Skin epidermis (tissue), 12 donors: Measurements from ENCODE around the gene CAPZB.
"Not testable (repeated sequence)": the region's sequence is repeated elsewhere in the genome, so short reads cannot be mapped to it uniquely, and the experiment has no call there.

Source experiments
- H3K27ac ChIP-seq, 21 experiments: fragments of 200-600 bp; sonication (generic) in 11 of 21; one replicate each; pipeline ENCODE4 v1.5.0; 2020; ENCODE audit warnings: mild to moderate bottlenecking in 3 of 21, inconsistent platforms in 2 of 21, moderate library complexity in 2 of 21
- H3K4me3 ChIP-seq, 7 experiments: fragments of 200-600 bp; sonication (generic) in 2 of 7; one replicate each; pipeline ENCODE4 v1.5.0; 2020; ENCODE audit warnings: inconsistent platforms in 2 of 7, mild to moderate bottlenecking in 2 of 7, moderate library complexity in 1 of 7

Gene CAPZB

DNA sequence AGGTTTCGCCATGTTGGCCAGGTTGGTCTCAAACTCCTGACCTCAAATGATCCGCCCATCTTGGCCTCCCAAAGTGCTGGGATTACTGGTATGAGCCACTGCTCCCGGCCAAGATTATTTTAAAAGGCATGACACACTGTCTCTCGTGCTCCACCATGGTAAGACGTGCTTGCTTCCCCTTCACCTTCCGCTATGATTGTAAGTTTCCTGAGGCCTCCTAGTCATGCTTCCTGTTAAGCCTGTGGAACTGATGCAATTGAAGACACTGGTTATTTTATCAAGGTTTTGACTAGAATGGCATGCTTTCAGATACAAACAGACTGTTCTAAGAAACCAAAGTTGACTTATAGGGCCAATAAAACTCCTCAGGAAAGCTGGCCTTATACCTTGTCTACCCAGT, 16.9 kb upstream of the CAPZB start:
- H3K27ac ChIP-seq: not testable (repeated sequence)

DNA sequence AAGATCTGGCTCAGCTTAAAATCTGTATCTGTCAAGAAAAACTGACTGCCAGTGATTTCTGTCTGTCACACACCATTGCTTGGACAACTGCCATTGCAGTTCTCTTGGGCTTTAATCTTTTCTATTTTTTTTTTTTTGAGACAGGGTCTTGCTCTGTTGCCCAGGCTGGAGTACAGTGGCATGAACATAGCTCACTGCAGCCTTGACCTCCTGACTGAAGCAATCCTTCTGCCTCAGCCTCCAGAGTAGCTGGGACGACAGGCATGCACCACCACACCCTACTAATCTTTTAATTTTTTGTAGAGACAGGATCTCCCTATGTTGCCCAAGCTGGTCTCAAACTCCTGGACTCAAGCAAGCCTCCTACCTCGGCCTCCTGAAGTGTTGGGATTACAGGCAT, 14.5 kb upstream of the CAPZB start:
- H3K27ac ChIP-seq, H3K4me3 ChIP-seq: not testable (repeated sequence)

More for the DNA sequence above, 16.9 kb upstream of the CAPZB start:
- H3K4me3 ChIP-seq: not testable (repeated sequence)

DNA sequence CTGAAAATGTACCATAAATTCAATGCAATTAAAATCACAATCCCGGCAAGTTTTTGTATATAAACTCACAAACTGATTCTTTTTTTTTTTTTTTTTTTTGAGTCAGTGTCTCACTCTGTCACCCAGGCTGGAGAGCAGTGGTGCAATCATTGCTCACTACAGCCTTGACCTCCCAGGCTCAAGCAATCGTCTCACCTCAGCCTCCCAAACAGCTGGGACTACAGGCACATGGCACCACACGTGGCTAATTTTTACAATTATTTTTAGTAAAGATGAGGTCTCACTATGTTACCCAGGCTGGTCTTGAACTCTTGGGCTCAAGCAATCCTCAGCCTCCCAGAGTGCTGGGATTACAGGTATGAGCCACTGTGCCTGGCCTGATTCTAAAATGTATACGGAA, 12.1 kb upstream of the CAPZB start:
- H3K4me3 ChIP-seq, H3K27ac ChIP-seq: not testable (repeated sequence)

DNA sequence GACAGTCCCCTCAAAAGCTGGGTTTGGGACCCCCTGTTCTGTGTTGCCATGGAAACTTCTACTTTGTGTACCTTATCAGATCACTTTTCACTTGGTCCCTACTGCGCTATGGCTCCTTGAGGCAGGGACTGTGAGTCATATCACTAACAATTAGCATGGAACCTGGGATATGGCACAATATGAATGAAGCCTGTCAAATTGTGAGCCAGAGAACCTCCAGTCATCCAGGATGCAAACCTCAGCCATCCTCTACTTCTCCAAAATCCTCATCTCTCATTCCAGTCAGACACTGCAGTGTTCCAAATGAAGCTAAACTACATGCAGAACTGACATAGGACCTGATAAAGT, 11.2 kb upstream of the CAPZB start:
- peak overlapping the region in 12 of 21 experiments; percentile 1 to 80 (median 60) for H3K27ac ChIP-seq

DNA sequence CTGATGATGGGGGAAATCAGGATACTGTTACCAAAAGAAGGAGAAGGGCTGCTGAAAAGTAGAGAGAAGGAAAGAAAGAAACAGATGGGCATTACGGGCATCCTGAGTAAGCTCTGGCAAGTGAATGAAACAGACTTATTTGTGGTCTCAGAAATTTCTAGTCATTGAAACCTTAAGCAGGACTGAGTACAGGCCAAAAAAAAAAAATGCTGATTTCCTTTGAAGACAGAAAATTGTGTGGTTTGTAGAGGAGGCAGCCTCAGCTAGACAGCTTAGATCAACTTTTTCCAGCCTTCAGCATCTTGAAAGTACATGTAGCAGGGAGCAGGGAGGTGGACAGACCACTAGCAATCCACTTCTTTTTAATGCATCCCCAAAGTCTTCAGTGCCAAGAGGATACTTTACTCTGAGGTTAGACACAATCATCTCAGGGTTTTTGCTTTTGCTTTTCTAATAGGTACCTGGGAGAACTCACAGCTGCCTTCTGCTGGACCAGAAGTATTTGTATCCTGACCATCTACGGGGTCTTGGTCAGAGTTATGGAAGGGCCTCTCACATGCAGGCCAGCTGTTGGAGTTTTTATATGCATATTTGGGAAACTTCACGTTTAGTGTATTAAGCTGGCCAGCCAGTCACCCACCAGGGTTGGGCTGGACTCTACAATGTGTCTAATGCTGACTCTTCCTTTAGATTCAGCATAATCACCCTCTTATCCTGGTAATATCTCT, 10.6 kb upstream of the CAPZB start:
- peak overlapping the region in 19 of 21 experiments; percentile 1 to 80 (median 43) for H3K27ac ChIP-seq
- H3K4me3 ChIP-seq: no peak overlapping the region

More for the DNA sequence above, 11.2 kb upstream of the CAPZB start:
- H3K4me3 ChIP-seq: no peak overlapping the region

DNA sequence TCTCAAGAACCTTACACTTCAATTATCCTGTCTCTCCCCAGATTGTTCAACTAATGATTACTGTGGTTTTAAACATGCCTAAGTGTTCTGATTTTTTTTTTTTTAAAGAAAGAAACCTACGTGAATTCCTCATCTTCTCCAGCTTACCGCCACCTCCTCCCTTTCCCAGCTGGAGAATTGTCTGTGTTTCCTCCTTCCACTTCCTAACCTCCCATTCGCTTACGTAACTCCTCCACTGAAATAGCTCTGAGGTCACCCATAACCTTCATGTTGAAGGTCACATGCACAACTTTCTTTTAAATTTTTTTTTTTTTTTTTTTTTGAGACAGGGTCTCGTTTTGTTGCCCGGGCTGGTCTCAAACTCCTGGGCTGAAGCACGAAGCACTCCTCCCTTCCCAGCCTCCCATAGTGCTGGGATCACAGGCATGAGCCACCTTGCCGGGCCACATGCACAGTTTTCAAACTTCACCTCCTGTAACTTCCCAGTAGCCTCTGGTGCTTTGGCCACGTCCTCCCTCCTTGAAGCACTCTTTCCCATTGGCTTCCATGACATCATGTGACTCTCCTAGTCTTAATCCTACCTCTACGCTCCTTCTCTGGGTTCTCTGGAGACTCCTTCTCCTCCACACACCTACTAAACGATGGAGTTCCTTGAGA, 9.8 kb upstream of the CAPZB start:
- Histone ChIP-seq H3K27ac (peak overlapping the region in 19 of 21 experiments; percentile 11 to 76 (median 45)), H3K4me3 (no peak overlapping the region)

DNA sequence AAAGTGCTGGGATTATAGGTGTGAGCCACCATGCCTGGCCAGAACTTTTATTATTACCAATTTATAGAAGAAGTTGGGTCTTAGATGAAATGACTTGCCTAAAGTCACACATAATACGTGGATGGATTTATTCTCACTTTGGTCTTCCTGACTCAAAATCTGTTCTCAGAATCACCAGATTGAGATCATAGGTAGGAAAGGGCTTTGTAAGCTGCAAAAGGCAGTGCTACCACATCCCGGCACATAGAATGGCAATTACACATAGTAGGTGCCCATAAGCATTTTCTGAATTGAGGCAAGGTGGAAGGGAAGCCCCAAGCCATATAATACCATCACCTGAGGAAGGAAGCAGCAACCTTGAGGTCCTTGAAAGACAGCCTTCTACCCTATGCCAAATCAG, 8.2 kb upstream of the CAPZB start:
- H3K27ac ChIP-seq: no peak overlapping the region

DNA sequence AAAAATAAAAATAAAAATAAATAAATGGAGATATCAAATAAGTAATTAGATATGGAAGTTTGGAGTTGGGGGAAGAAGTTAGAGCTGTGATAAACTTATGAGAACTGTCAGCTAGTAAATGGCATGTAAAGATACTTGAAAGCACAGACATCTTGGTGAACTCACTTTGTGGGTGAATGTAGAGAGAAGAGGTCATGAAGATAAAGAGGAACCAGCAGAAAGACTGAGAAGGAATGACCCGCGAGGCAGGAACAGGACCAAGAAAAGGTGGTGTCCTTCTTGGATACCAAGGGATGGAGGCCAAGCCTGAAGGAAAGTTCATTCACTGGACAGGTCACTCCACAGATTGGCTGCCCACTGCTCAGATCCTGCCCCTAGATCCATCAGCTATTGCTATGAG, 4.7 kb upstream of the CAPZB start:
- Histone ChIP-seq H3K4me3 (no peak overlapping the region), H3K27ac (no peak overlapping the region)

More for the DNA sequence above, 8.2 kb upstream of the CAPZB start:
- H3K4me3 ChIP-seq: no peak overlapping the region

DNA sequence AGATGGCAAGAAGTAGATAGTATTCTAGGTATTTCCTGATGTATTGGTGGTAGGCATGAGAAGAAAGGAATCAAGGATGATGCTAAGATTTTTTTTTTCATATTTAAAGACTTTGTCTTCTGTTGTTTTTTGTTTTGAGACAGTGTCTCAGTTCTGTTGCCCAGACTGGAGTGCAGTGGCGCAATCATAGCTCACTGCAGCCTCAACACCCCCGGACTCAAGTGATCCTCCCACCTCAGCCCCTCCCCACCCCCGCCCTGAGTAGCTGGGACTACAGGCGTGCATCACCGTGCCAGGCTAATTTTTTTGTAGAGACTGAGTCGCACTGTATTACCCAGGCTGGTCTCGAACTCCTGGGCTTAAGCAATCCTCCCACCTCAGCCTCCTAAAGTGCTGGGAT, 2.8 kb upstream of the CAPZB start:
- no peak overlapping the region for H3K4me3 ChIP-seq
- peak overlapping the region in 11 of 21 experiments; percentile 9 to 99 (median 40) for H3K27ac ChIP-seq

DNA sequence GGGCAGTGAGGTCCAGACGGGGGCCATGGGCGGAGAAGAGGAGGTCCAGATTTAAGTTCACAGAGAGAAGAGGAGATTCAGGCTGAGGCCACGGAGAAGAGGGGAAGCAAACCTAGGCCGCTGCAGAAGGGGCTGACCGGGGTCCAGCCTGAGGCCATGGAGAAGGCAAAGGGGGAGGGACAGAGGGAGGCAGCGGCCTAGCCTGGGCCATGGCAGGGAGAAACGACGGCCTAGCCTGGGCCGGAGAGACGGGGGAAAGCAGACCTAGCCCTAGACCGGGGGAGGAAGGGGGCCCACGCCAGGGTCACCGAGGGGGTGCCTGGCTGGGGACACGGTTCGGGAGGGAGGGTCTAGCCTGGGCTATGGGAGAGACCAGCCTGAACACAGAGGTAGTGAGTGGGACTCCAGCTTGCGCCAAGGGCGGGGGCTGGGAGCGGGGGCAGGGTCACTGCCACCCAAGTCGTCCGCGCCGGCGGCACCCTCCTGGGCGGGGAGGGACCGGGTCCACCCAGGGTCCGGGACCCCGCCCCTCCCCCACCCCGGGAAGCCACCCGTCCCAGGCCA, 459 bp downstream of the CAPZB start:
- Histone ChIP-seq H3K27ac (peak overlapping the region; percentile 83 to 100 (median 98)), H3K4me3 (peak overlapping the region; percentile 59 to 100 (median 85))

DNA sequence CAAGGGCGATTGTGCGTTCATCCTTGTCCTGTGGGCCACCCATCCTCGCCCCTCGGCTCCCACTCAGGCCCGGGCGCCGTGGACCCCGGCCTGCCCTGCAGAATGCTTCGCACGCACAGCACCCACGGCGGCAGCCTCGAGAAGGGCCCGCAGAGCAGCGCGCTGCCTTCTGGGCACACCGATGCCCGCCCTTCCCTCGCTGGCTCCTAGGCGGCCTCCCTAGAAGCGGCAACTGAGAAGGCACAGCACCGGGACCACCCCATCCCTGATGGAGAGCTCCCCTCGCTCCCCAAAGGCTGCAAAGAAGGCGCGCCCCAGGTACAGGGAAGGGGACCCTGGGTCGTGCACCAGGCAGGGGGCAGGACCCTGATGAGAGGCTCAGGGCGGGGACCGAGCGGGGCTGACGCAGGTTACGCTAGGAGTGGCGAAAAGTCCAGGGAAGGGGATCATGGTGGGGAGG, 971 bp downstream of the CAPZB start:
- Histone ChIP-seq H3K4me3 (peak overlapping the region; percentile 59 to 100 (median 85)), H3K27ac (peak overlapping the region; percentile 83 to 100 (median 98))

DNA sequence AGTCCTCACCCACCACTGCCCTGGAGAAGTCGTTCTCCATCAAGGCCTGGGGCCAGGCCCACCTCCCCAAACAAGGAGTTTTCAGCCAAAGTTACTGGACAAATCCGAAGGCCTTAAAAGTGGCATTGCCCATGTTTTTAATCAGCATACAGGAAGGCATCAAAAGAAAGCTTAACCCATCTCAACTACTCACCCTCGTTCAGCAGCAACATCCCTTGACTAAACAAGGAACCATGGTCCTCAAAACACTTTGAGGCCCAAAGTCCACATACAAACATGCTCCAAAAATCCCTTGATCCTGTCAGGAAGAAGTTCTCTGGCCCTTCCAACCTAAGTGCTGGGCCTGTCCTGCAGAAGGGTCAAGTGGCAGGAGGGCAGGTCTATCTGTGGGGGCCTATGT, 1.6 kb downstream of the CAPZB start:
- H3K4me3 ChIP-seq: peak overlapping the region; percentile 59 to 100 (median 85)
- peak overlapping the region in 20 of 21 experiments; percentile 83 to 100 (median 98) for H3K27ac ChIP-seq

DNA sequence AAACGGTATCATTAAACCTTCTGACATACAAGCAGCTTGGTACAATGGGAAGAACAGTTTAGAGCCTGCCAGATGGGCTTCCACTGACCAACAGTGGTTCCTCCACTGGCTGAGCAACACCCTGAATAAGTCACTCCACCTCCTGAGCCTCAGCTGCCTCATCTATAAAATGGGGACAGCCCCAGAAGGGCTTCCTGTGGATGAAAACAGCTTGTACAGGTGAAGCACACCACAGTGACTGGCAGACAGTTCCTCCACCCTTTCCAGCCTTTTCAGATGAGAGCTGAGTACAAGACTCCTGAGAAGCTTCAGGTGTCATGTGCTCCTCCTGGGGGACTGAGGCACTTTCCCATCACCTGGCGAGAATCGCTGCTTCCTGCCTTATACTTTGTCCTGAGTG, 2.1 kb downstream of the CAPZB start:
- H3K27ac ChIP-seq: peak overlapping the region in 15 of 21 experiments; percentile 27 to 100 (median 99)
- H3K4me3 ChIP-seq: peak overlapping the region in 5 of 7 experiments; percentile 59 to 98 (median 79)

DNA sequence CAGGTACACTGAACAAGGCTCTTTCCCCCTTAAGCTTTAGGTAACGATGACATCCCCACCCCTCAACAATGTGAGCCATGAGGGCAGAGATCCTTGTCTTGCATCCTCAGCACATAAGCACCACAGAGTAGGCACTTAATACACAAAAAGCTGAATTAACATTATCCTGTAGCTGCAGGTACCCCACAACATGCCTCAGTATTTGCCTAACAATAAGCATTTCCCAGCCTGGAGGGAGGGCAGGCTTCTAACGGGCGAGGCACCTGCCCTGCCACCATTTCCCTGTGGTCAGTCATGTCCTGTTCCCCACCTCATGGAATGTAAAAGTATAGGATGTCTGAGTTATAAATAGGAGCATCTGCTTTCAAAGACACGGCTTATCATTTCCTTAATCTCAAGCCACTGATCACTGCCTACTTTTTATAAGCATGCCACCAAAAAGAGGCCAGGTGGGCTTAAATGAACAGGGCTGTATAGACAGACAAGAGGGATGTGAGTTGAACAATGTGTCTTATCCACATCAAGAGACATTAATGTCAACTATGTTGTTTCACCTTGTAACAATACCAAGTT, 3.4 kb downstream of the CAPZB start:
- no peak overlapping the region for H3K4me3 ChIP-seq
- H3K27ac ChIP-seq: peak overlapping the region in 4 of 21 experiments; percentile 27 to 53 (median 30)

DNA sequence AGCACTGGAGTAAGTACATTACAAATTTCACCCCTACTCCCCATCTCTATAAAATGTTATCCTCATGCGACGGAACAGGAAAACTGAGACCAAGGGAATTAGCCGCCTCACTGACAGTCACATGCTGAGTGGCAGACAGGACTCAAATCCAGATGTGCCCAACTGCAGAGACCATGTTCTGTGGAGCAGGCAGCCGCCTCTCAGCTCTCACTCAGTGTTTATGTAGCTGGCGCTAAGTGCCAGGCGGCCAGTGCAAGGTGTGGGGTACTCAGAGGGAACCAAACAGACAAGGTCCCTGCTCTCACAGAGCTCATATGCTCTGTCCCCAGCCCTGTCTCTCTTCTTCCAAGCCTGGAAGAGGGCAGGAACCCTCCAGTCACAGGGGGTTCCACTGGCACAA, 5.1 kb downstream of the CAPZB start:
- Histone ChIP-seq H3K4me3 (no peak overlapping the region), H3K27ac (peak overlapping the region in 7 of 21 experiments; percentile 5 to 66 (median 34))

DNA sequence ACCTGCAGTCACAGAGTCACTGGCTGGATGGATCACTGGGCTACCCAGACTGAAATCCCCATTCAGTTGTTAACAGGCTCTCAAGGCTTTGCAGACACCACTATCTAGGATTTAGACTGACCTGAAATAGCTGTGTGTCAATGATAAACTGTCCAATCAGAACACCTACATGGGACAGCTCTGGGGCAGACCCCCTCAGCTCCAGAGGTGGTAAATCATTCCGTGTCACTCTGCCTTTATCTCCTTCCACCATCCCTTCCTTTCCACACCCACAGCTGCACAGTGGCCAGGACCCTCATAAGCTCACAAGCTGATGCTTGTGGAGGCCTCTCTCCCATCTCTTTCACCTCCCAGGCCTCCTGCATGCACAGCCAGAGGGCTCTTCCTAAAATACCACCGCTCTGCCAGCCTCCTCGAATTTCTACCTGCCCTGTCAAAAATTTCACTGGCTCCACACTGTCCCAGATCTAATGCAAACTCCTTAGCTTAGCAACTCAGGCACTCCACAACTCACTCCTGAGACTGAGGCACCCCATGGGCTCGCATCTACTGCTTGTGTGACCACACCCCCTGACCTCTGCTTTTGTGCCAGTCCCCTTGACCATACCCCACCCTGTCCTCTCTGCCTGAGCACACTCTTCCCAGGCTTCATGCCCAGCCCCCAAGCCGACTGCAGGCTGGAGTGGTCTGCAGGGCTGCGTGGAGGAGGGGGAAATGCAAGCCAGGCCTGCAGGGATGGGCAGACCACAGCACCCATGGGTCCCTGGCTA, 5.8 kb downstream of the CAPZB start:
- no peak overlapping the region for H3K4me3 ChIP-seq
- H3K27ac ChIP-seq: peak overlapping the region in 9 of 21 experiments; percentile 3 to 82 (median 41)

DNA sequence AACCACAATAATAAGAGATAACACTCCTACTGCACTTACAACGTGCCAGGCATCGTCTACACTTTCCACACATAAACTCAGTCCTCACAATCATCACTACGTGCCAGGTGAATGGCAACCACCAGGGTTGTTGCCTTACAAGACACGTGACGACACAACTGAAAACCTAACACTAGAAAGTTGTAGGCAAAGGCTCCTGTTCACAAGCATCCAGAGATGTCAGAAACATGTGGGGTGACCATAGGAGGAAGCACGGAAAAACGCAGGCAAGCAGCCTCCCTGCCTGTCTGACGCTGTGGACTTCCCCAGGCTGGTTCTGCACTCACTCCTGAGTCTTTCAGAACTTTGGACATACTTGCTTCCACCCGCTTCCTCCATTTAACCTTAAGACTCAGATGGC, 7.0 kb downstream of the CAPZB start:
- H3K4me3 ChIP-seq: no peak overlapping the region
- H3K27ac ChIP-seq: peak overlapping the region in 16 of 21 experiments; percentile 28 to 88 (median 69)

DNA sequence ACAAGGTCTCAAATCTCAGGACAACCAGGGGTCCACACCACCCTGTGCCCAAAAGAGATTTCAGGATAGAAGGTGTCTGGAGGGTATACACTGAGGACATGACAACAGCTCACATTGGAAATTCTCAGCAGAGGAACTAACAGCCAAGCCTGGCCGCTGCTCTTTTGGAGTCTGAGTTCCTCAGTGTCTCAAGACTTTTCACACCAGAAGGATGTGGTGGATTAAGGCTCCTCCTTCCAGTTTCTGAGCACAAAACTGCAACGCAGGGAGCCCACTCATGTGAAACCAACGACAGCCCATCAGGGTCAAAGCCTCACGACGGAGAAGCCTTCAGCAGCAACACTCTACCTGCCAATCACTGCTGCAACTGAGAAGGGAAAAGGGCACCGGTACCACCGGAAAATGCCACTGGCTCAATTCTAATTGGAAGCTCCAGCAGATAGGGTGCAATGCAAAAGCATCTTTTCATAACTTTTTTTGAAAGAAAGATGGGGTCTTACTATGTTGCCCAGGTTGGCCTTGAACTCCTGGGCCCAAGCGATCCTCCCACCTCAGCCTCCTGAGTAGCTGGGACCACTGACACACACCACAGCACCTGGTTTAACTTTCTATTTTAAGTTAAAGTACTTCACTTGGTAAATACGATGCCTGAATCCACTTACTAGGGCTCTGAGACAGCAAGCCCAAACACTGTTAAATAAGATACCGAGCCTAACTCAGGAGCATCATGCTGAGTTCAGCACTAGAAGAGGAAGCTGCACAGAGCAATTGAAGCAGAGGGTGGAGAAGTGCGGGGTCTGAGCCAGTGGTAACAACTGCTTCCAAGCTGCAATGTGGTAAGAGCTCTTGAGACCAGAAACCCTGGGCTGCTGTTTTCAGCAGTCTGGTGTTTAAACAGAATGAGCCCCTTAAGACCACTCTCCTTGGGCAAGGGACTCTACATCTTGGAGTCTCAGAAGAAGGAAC, 7.8 kb downstream of the CAPZB start:
- Histone ChIP-seq H3K4me3 (peak overlapping the region in 2 of 7 experiments; percentile 3 to 10), H3K27ac (peak overlapping the region in 19 of 21 experiments; percentile 28 to 88 (median 69))
